MM.1S (cell line): ENCODE measurements around the gene FOXP1.

Experiments
- EZH2 ChIP-seq: fragments of 300-600 bp; sonication (generic); optimal IDR thresholded peaks from 2 replicates; pipeline ENCODE3; 2017; ENCODE audit warnings: low read depth, mild to moderate bottlenecking, antibody characterized with exemption, low read length, mixed read lengths
- TF ChIP-seq, protein P1 (sequence below): fragments of 300-600 bp; sonication (generic); IDR thresholded peaks from 2 replicates; pipeline ENCODE4 v1.5.1; 2016; ENCODE audit warnings: antibody characterized with exemption, low read length, mixed read lengths

DNA sequence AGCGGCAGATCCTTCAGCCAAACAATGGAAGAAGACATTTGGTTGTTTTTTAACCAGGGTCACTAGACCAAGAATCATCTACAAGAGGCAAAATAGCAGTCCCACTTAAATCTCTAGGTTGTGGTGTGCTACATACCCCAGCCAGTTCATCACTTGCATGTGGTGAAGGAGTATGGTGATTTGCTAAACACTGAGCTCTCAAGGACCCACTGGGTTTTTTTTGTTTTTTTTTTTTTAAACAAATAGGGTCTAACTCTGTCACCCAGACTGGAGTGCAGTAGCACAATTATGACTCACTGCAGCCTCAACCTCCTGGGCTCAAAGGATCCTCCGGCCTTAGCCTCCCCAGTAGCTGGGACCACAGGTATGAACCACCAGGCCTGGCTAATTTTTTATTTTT is 508.0 kb downstream of the FOXP1 start:
- TF ChIP-seq, protein P1, sequence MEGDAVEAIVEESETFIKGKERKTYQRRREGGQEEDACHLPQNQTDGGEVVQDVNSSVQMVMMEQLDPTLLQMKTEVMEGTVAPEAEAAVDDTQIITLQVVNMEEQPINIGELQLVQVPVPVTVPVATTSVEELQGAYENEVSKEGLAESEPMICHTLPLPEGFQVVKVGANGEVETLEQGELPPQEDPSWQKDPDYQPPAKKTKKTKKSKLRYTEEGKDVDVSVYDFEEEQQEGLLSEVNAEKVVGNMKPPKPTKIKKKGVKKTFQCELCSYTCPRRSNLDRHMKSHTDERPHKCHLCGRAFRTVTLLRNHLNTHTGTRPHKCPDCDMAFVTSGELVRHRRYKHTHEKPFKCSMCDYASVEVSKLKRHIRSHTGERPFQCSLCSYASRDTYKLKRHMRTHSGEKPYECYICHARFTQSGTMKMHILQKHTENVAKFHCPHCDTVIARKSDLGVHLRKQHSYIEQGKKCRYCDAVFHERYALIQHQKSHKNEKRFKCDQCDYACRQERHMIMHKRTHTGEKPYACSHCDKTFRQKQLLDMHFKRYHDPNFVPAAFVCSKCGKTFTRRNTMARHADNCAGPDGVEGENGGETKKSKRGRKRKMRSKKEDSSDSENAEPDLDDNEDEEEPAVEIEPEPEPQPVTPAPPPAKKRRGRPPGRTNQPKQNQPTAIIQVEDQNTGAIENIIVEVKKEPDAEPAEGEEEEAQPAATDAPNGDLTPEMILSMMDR: no peak
- TF ChIP-seq EZH2: no peak
